HK-2 (cell line): ENCODE data around the gene PRH1.

Experiments
- DNase-seq: peaks from one replicate; pipeline ENCODE4 v3.0.0-alpha.2; 2018; ENCODE audit not compliant: unreplicated experiment

PRH1 gene

GRCh38 chr12:10884086-10884725 lies at the start of gene PRH1:
TSS of gene PRH1 (minus strand) at chr12:10884255. CDS start at chr12:10884217, 38 bp downstream.
- no peak for DNase-seq

GRCh38 chr12:10928746-10929286 lies 44.8 kb upstream of the PRH1 start, which contains the start of gene PRH2:
TSS of gene PRH2 (plus strand) at chr12:10929236. CDS start at chr12:10929274, 38 bp downstream.
- no peak for DNase-seq

- no peak for DNase-seq
These were observed 42.2 kb upstream of the PRH1 start for GRCh38 chr12:10926269-10926668.

GRCh38 chr12:10919809-10920208 lies 35.8 kb upstream of the PRH1 start:
- no peak for DNase-seq

- DNase-seq, result no peak
These were observed 26.3 kb upstream of the PRH1 start for GRCh38 chr12:10910380-10910779.

GRCh38 chr12:10909462-10909861 lies 25.4 kb upstream of the PRH1 start, which contains the start of gene TAS2R13:
TSS of gene TAS2R13 (minus strand) at chr12:10909562. CDS start at chr12:10909298, 264 bp downstream.
- DNase-seq, result no peak

- DNase-seq, result no peak
These were observed 20.6 kb upstream of the PRH1 start for GRCh38 chr12:10904686-10905085.

GRCh38 chr12:10901427-10901826 lies 17.4 kb upstream of the PRH1 start:
- no peak for DNase-seq

- no peak for DNase-seq
These were observed 16.9 kb upstream of the PRH1 start for GRCh38 chr12:10900972-10901371.

- DNase-seq, result no peak
These were observed 16.5 kb upstream of the PRH1 start for GRCh38 chr12:10900530-10900929.

GRCh38 chr12:10896854-10897253 lies 12.8 kb upstream of the PRH1 start:
- DNase-seq, result no peak

GRCh38 chr12:10891937-10892336 lies 7.9 kb upstream of the PRH1 start:
- no peak for DNase-seq

- no peak for DNase-seq
These were observed 5.2 kb upstream of the PRH1 start for GRCh38 chr12:10889226-10889625.

GRCh38 chr12:10873378-10873777 lies 10.7 kb downstream of the PRH1 start:
- no peak for DNase-seq

- DNase-seq, result no peak
These were observed 16.7 kb downstream of the PRH1 start for GRCh38 chr12:10867381-10867780.

GRCh38 chr12:10863512-10864218 lies 20.4 kb downstream of the PRH1 start:
- no peak for DNase-seq

GRCh38 chr12:10861366-10861765 lies 22.7 kb downstream of the PRH1 start:
- no peak for DNase-seq

GRCh38 chr12:10855807-10856206 lies 28.2 kb downstream of the PRH1 start:
- DNase-seq, result no peak

GRCh38 chr12:10853776-10854175 lies 30.3 kb downstream of the PRH1 start:
- DNase-seq, result no peak

GRCh38 chr12:10851243-10851858 lies 32.7 kb downstream of the PRH1 start:
- no peak for DNase-seq

GRCh38 chr12:10849425-10849878 lies 34.6 kb downstream of the PRH1 start, which contains the start of gene PRR4:
TSS of gene PRR4 (minus strand) at chr12:10849475. CDS start at chr12:10849437, 38 bp downstream.
- no peak for DNase-seq

GRCh38 chr12:10847744-10848143 lies 36.3 kb downstream of the PRH1 start:
- no peak for DNase-seq
